NCI-H460 (cell line): Measurements from ENCODE around the gene CAPN9. TPM values are rescaled to one million over a fixed set of nuclear protein-coding genes. Genes with fewer than 3 reads are reported as not detected.
"Not testable (repeated sequence)": the region's sequence is repeated elsewhere in the genome, so short reads cannot be mapped to it uniquely, and the experiment has no call there.

Experiments
- DNase-seq: peaks from one replicate; pipeline ENCODE4 v3.0.0-alpha.2; 2016; ENCODE audit warnings: low read depth; ENCODE audit errors: extremely low read depth
- polyA plus RNA-seq: library from polyadenylated mRNA; depleted of rRNA; stranded (reverse); fragments of >200 nt; gene quantifications from 2 replicates; pipeline ENCODE4 v1.2.3, GENCODE V29; 2014; cell fraction: nucleus; rRNA removed
- total RNA-seq: library from RNA; depleted of rRNA; stranded (reverse); fragments of >200 nt; shearing (Covaris generic); gene quantifications from 2 replicates; pipeline ENCODE4 v1.2.3, GENCODE V29; 2014; rRNA removed

CAPN9 gene
- 0.17 and 1.1 TPM in 2 replicates for total RNA-seq
- polyA plus RNA-seq, result 0.38 and 3.7 TPM in 2 replicates

- no peak for DNase-seq
Measured at GRCh38 chr1:230747127-230747730, at the start of gene CAPN9. Gene CAPN9 (plus strand): TSS chr1:230747388. CDS start chr1:230747497, 109 bp downstream.

- DNase-seq, result no peak
Measured at GRCh38 chr1:230698130-230698529, 49.1 kb upstream of the CAPN9 start.

- DNase-seq, result not testable (repeated sequence)
Measured at GRCh38 chr1:230698964-230699363, 48.2 kb upstream of the CAPN9 start.

GRCh38 chr1:230699716-230700115 is 47.5 kb upstream of the CAPN9 start:
- DNase-seq, result no peak

GRCh38 chr1:230700132-230700531 is 47.1 kb upstream of the CAPN9 start:
- DNase-seq, result no peak

GRCh38 chr1:230701434-230701833 is 45.8 kb upstream of the CAPN9 start:
- no peak for DNase-seq

- DNase-seq, result no peak
Measured at GRCh38 chr1:230701895-230702768, 45.1 kb upstream of the CAPN9 start.

- DNase-seq, result no peak
Measured at GRCh38 chr1:230702934-230703678, 44.1 kb upstream of the CAPN9 start.

- DNase-seq, result no peak
Measured at GRCh38 chr1:230703679-230704385, 43.4 kb upstream of the CAPN9 start.

GRCh38 chr1:230704830-230705229 is 42.4 kb upstream of the CAPN9 start:
- DNase-seq, result no peak

GRCh38 chr1:230705289-230706019 is 41.7 kb upstream of the CAPN9 start:
- DNase-seq, result no peak

- no peak for DNase-seq
Measured at GRCh38 chr1:230706020-230706699, 41.0 kb upstream of the CAPN9 start.

GRCh38 chr1:230706887-230707731 is 40.1 kb upstream of the CAPN9 start:
- DNase-seq, result no peak

- DNase-seq, result no peak
Measured at GRCh38 chr1:230707732-230708630, 39.2 kb upstream of the CAPN9 start.

GRCh38 chr1:230708631-230709580 is 38.3 kb upstream of the CAPN9 start:
- DNase-seq, result no peak
